ENCODE results near the gene PARL. TPM values are rescaled to one million over a fixed set of nuclear protein-coding genes. Genes with fewer than 3 reads are reported as not detected.
A peak's percentile ranks its signal among the peaks of the same experiment; 100 is the strongest.
"Not testable (repeated sequence)": the region's sequence is repeated elsewhere in the genome, so short reads cannot be mapped to it uniquely, and the experiment has no call there.

Gene PARL
- total RNA-seq, 2 donors from 2014 or later: 34.1 to 58.3 TPM

GRCh38 chr3:183796372-183796771, 88.3 kb downstream of the PARL start:
- no peaks in the 10 kb centered on the region for H3K27me3 ChIP-seq
- no peak overlapping the region for H3K4me3 ChIP-seq
- no peaks in the 10 kb centered on the region for H3K9me3 ChIP-seq
- peaks cover 0 to 11% of the 10 kb centered on the region in 2 donors for H3K4me1 ChIP-seq
- H3K27ac ChIP-seq: no peak overlapping the region
- H3K36me3 ChIP-seq: peaks cover 42% of the 10 kb centered on the region
- TF ChIP-seq CTCF (IDR thresholded peaks at IDR 0.05): no peak
- no peak for DNase-seq (ENCODE audit: low spot score)

- Histone ChIP-seq H3K4me1 (no peaks in the 10 kb centered on the region), H3K4me3 (no peak overlapping the region), H3K27ac (peak overlapping the region in 1 of 2 donors; percentile 67), H3K9me3 (no peaks in the 10 kb centered on the region), H3K27me3 (no peaks in the 10 kb centered on the region), H3K36me3 (peaks cover 44% of the 10 kb centered on the region)
- TF ChIP-seq CTCF (IDR thresholded peaks at IDR 0.05): no peak
- no peak for DNase-seq (ENCODE audit: low spot score)
Measured at GRCh38 chr3:183794452-183794851, 90.2 kb downstream of the PARL start.

GRCh38 chr3:183792976-183793375, 91.7 kb downstream of the PARL start:
- Histone ChIP-seq H3K27me3 (no peaks in the 10 kb centered on the region), H3K4me3 (no peak overlapping the region), H3K4me1 (no peaks in the 10 kb centered on the region), H3K9me3 (no peaks in the 10 kb centered on the region), H3K36me3 (peaks cover 36% of the 10 kb centered on the region), H3K27ac (no peak overlapping the region)
- no peak for TF ChIP-seq CTCF (IDR thresholded peaks at IDR 0.05)
- DNase-seq (ENCODE audit: low spot score): no peak

GRCh38 chr3:183790700-183791099, 94.0 kb downstream of the PARL start:
- Histone ChIP-seq H3K27ac (no peak overlapping the region), H3K36me3 (peaks cover 54% of the 10 kb centered on the region), H3K9me3 (no peaks in the 10 kb centered on the region), H3K4me1 (no peaks in the 10 kb centered on the region), H3K4me3 (no peak overlapping the region), H3K27me3 (no peaks in the 10 kb centered on the region)
- no peak for DNase-seq (ENCODE audit: low spot score)
- TF ChIP-seq CTCF (IDR thresholded peaks at IDR 0.05): no peak

- Histone ChIP-seq H3K4me1 (no peaks in the 10 kb centered on the region), H3K4me3 (no peak overlapping the region), H3K36me3 (peaks cover 55% of the 10 kb centered on the region), H3K27me3 (no peaks in the 10 kb centered on the region), H3K27ac (no peak overlapping the region), H3K9me3 (no peaks in the 10 kb centered on the region)
- no peak for DNase-seq (ENCODE audit: low spot score)
- no peak for TF ChIP-seq CTCF (IDR thresholded peaks at IDR 0.05)
Measured at GRCh38 chr3:183789826-183790225, 94.9 kb downstream of the PARL start.

GRCh38 chr3:183784503-183784902, 100.2 kb downstream of the PARL start:
- H3K4me3 ChIP-seq; DNase-seq (ENCODE audit: low spot score); H3K9me3 ChIP-seq; H3K27ac ChIP-seq; H3K27me3 ChIP-seq: not testable (repeated sequence)
- Histone ChIP-seq H3K4me1 (peaks cover 0 to 17% of the 10 kb centered on the region in 2 donors), H3K36me3 (peaks cover 50% of the 10 kb centered on the region)
